ENCODE measurements around the gene GDI1. TPM values are rescaled to one million over a fixed set of nuclear protein-coding genes. Genes with fewer than 3 reads are reported as not detected.

Gene GDI1
- polyA plus RNA-seq, 2 of the 4 experiments (the other 2 are of a cell fraction) = 124 to 128 TPM

DNA sequence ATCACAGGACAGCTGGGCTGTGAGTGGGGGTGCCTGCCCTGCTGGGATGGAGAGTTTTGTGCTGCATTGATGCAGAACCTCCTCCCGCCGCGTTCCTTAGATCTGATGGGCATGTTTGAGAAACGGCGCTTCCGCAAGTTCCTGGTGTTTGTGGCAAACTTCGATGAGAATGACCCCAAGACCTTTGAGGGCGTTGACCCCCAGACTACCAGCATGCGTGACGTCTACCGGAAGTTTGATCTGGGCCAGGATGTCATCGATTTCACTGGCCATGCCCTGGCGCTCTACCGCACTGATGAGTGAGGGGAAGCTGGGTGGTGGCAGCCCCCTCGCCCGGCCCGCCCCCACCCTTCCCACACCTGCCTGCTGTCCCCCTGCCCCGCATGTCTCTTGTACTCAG, 2.9 kb downstream of the GDI1 start:
- H3K4me3 ChIP-seq = no peak overlapping the region
- no peak for FAIRE-seq
- no peak for DNase-seq (ENCODE audit: low read depth in 1 of 2, low spot score in 1 of 2)
- no peak for ATAC-seq
- peaks cover 17% of the 10 kb centered on the region; the same call in 2 of the 3 replicates for H3K4me1 ChIP-seq
- 100% methylated on average over 8 of the region's 18 CpGs for WGBS (ENCODE audit: missing lambda C conversion rate)
- no peak overlapping the region for H3K27ac ChIP-seq
- no peaks in the 10 kb centered on the region for H3K9me3 ChIP-seq
- no peak for TF ChIP-seq HEYL (CRISPR knock-in tag; IDR thresholded peaks at IDR 0.05)
- TF ChIP-seq JUN (IDR thresholded peaks at IDR 0.05) = no peak
- TF ChIP-seq, protein P1, sequence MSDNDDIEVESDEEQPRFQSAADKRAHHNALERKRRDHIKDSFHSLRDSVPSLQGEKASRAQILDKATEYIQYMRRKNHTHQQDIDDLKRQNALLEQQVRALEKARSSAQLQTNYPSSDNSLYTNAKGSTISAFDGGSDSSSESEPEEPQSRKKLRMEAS (IDR thresholded peaks at IDR 0.05) = no peak
- TF ChIP-seq ZC3H11A (IDR thresholded peaks at IDR 0.05) = no peak
- no peak for TF ChIP-seq KDM1A (IDR thresholded peaks at IDR 0.05; ENCODE audit: low read depth)
- TF ChIP-seq, protein P2, sequence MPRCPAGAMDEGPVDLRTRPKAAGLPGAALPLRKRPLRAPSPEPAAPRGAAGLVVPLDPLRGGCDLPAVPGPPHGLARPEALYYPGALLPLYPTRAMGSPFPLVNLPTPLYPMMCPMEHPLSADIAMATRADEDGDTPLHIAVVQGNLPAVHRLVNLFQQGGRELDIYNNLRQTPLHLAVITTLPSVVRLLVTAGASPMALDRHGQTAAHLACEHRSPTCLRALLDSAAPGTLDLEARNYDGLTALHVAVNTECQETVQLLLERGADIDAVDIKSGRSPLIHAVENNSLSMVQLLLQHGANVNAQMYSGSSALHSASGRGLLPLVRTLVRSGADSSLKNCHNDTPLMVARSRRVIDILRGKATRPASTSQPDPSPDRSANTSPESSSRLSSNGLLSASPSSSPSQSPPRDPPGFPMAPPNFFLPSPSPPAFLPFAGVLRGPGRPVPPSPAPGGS (IDR thresholded peaks at IDR 0.05) = no peak
- TF ChIP-seq PHF8 (IDR thresholded peaks at IDR 0.05; ENCODE audit: borderline replicate concordance, low read depth) = no peak
- TF ChIP-seq, protein P3, sequence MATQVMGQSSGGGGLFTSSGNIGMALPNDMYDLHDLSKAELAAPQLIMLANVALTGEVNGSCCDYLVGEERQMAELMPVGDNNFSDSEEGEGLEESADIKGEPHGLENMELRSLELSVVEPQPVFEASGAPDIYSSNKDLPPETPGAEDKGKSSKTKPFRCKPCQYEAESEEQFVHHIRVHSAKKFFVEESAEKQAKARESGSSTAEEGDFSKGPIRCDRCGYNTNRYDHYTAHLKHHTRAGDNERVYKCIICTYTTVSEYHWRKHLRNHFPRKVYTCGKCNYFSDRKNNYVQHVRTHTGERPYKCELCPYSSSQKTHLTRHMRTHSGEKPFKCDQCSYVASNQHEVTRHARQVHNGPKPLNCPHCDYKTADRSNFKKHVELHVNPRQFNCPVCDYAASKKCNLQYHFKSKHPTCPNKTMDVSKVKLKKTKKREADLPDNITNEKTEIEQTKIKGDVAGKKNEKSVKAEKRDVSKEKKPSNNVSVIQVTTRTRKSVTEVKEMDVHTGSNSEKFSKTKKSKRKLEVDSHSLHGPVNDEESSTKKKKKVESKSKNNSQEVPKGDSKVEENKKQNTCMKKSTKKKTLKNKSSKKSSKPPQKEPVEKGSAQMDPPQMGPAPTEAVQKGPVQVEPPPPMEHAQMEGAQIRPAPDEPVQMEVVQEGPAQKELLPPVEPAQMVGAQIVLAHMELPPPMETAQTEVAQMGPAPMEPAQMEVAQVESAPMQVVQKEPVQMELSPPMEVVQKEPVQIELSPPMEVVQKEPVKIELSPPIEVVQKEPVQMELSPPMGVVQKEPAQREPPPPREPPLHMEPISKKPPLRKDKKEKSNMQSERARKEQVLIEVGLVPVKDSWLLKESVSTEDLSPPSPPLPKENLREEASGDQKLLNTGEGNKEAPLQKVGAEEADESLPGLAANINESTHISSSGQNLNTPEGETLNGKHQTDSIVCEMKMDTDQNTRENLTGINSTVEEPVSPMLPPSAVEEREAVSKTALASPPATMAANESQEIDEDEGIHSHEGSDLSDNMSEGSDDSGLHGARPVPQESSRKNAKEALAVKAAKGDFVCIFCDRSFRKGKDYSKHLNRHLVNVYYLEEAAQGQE (IDR thresholded peaks at IDR 0.05) = no peak
- TF ChIP-seq HDAC2 (IDR thresholded peaks at IDR 0.05) = no peak
- no peak for TF ChIP-seq RNF2 (IDR thresholded peaks at IDR 0.05; ENCODE audit: borderline replicate concordance, low read depth)
- no peak for TF ChIP-seq MAZ (IDR thresholded peaks at IDR 0.05; ENCODE audit: borderline replicate concordance, low read depth, low read length)
- TF ChIP-seq CBX2 (IDR thresholded peaks at IDR 0.05; ENCODE audit: borderline replicate concordance, low read depth) = no peak
- TF ChIP-seq MAFK (IDR thresholded peaks at IDR 0.05; ENCODE audit: partially characterized antibody) = no peak
- no peak for TF ChIP-seq SMC3 (IDR thresholded peaks at IDR 0.05)
- no peak for TF ChIP-seq HOXA7 (CRISPR knock-in tag; IDR thresholded peaks at IDR 0.05)
- POLR2A ChIA-PET = no interaction called here
- CTCF ChIA-PET = interaction anchor here (0.8 kb wide), 1 partner anchor 41 kb away, joined by 4 read pairs; no protein-coding TSS in a partner anchor
- no peak overlapping the region for H3K4me2 ChIP-seq

DNA sequence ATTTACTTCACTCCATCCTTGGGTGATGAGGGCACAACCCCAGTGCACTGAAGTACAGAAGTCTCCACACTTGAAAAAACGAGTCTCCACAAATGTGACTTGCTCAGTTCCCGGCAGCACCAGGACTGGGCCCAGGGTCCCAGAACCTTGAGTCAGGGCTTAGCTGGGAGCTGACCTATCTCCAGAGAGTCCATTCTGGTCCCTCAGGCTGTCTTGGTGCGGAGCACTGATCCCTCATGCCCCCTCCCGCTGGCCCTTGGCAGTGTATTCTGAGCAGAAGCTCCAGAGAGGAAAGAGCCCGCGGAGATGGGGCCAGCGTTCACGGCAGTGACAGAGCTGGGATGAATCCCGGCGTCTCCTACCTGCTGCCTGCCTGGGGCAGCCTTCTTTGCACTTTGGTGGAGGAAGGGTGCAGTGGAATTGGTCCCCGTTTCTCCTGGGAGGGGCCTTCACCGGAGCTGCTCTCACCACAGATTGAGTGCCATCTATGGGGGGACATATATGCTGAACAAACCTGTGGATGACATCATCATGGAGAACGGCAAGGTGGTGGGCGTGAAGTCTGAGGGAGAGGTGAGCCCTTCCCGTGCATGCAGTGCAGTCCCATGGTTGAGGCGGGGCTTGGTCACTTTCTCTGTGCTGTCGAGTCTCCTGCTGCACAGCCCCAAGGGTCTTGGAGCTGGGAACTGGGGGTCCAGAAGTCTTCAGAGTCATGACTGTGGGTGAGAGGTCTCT, 3.8 kb downstream of the GDI1 start:
- POLR2A ChIA-PET = interaction anchor here (0.7 kb wide), 1 partner anchor 18 kb away, joined by 6 read pairs; no protein-coding TSS in a partner anchor
- Histone ChIP-seq H3K4me1 (peaks cover 24% of the 10 kb centered on the region), H3K9me3 (no peaks in the 10 kb centered on the region), H3K27ac (no peak overlapping the region), H3K4me3 (no peak overlapping the region), H3K4me2 (no peak overlapping the region)
- no peak for FAIRE-seq
- no peak for TF ChIP-seq ZSCAN20 (CRISPR knock-in tag; IDR thresholded peaks at IDR 0.05)
- no peak for TF ChIP-seq MYC (IDR thresholded peaks at IDR 0.05; ENCODE audit: borderline replicate concordance, low read length)
- no peak for TF ChIP-seq POLR2AphosphoS2 (conservative IDR thresholded peaks at IDR 0.05; ENCODE audit: low read length)
- TF ChIP-seq MAFK (IDR thresholded peaks at IDR 0.05; ENCODE audit: partially characterized antibody) = no peak
- TF ChIP-seq, protein P4, sequence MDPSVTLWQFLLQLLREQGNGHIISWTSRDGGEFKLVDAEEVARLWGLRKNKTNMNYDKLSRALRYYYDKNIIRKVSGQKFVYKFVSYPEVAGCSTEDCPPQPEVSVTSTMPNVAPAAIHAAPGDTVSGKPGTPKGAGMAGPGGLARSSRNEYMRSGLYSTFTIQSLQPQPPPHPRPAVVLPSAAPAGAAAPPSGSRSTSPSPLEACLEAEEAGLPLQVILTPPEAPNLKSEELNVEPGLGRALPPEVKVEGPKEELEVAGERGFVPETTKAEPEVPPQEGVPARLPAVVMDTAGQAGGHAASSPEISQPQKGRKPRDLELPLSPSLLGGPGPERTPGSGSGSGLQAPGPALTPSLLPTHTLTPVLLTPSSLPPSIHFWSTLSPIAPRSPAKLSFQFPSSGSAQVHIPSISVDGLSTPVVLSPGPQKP (IDR thresholded peaks at IDR 0.05; ENCODE audit: low read depth, low read length) = no peak
- no peak for TF ChIP-seq SMC3 (IDR thresholded peaks at IDR 0.05)
- no peak for TF ChIP-seq FOSL2 (IDR thresholded peaks at IDR 0.05)
- no peak for TF ChIP-seq FOSL2 (CRISPR knock-in tag; IDR thresholded peaks at IDR 0.05)
- no peak for TF ChIP-seq JUNB (IDR thresholded peaks at IDR 0.05)
- TF ChIP-seq, protein P5, sequence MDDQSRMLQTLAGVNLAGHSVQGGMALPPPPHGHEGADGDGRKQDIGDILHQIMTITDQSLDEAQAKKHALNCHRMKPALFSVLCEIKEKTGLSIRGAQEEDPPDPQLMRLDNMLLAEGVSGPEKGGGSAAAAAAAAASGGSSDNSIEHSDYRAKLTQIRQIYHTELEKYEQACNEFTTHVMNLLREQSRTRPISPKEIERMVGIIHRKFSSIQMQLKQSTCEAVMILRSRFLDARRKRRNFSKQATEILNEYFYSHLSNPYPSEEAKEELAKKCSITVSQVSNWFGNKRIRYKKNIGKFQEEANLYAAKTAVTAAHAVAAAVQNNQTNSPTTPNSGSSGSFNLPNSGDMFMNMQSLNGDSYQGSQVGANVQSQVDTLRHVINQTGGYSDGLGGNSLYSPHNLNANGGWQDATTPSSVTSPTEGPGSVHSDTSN (IDR thresholded peaks at IDR 0.05) = no peak
- no peak for TF ChIP-seq RFX5 (IDR thresholded peaks at IDR 0.05)
- TF ChIP-seq, protein P6, sequence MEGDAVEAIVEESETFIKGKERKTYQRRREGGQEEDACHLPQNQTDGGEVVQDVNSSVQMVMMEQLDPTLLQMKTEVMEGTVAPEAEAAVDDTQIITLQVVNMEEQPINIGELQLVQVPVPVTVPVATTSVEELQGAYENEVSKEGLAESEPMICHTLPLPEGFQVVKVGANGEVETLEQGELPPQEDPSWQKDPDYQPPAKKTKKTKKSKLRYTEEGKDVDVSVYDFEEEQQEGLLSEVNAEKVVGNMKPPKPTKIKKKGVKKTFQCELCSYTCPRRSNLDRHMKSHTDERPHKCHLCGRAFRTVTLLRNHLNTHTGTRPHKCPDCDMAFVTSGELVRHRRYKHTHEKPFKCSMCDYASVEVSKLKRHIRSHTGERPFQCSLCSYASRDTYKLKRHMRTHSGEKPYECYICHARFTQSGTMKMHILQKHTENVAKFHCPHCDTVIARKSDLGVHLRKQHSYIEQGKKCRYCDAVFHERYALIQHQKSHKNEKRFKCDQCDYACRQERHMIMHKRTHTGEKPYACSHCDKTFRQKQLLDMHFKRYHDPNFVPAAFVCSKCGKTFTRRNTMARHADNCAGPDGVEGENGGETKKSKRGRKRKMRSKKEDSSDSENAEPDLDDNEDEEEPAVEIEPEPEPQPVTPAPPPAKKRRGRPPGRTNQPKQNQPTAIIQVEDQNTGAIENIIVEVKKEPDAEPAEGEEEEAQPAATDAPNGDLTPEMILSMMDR (IDR thresholded peaks at IDR 0.05) = no peak
- WGBS (ENCODE audit: missing lambda C conversion rate) = 93% methylated on average over 12 of the region's 17 CpGs
- CTCF ChIA-PET = interaction anchor here (0.8 to 1.2 kb wide), 2 partner anchors 13 to 42 kb away, joined by 3 to 4 read pairs; partner anchors contain the start of gene ATP6AP1
- no peak for ATAC-seq
- no peak for DNase-seq (ENCODE audit: low read depth in 1 of 2, low spot score in 1 of 2)
